GM21367 (cell line): Measurements from ENCODE around the gene CIPC.

ENCODE experiments used
- ATAC-seq: cut with Tn5 transposase; IDR thresholded peaks from one replicate; pipeline ENCODE4 v1.9.1; 2021; ENCODE audit not compliant: unreplicated experiment

CIPC gene

GRCh38 chr14:77069551-77069950 is 28.5 kb upstream of the CIPC start:
- ATAC-seq: no peak

- ATAC-seq: no peak
Measured at GRCh38 chr14:77071938-77072388, 26.1 kb upstream of the CIPC start.

GRCh38 chr14:77074969-77075368 is 23.1 kb upstream of the CIPC start:
- no peak for ATAC-seq

GRCh38 chr14:77076113-77076631 is 21.9 kb upstream of the CIPC start:
- no peak for ATAC-seq

GRCh38 chr14:77077040-77077439 is 21.0 kb upstream of the CIPC start:
- ATAC-seq: no peak

GRCh38 chr14:77082356-77082755 is 15.7 kb upstream of the CIPC start:
- no peak for ATAC-seq

- no peak for ATAC-seq
Measured at GRCh38 chr14:77083082-77083481, 15.0 kb upstream of the CIPC start.

GRCh38 chr14:77084985-77085384 is 13.1 kb upstream of the CIPC start:
- ATAC-seq: no peak

- ATAC-seq: no peak
Measured at GRCh38 chr14:77085538-77085937, 12.5 kb upstream of the CIPC start.

- no peak for ATAC-seq
Measured at GRCh38 chr14:77086017-77086727, 11.9 kb upstream of the CIPC start.

GRCh38 chr14:77086951-77087350 is 11.1 kb upstream of the CIPC start:
- ATAC-seq: no peak

- no peak for ATAC-seq
Measured at GRCh38 chr14:77087631-77088030, 10.4 kb upstream of the CIPC start.

GRCh38 chr14:77088219-77088618 is 9.8 kb upstream of the CIPC start:
- ATAC-seq: no peak

- no peak for ATAC-seq
Measured at GRCh38 chr14:77088645-77089044, 9.4 kb upstream of the CIPC start.

GRCh38 chr14:77091518-77091917 is 6.5 kb upstream of the CIPC start:
- ATAC-seq: no peak

- ATAC-seq: no peak
Measured at GRCh38 chr14:77092676-77093075, 5.4 kb upstream of the CIPC start.

- ATAC-seq: no peak
Measured at GRCh38 chr14:77094672-77095284, 3.3 kb upstream of the CIPC start.

GRCh38 chr14:77097006-77097699 is 905 bp upstream of the CIPC start:
- no peak for ATAC-seq

GRCh38 chr14:77098529-77099353 is 683 bp downstream of the CIPC start:
- no peak for ATAC-seq

GRCh38 chr14:77099425-77100167 is 1.5 kb downstream of the CIPC start:
- no peak for ATAC-seq
